Fibroblast of lung (primary cell): Measurements from ENCODE around the gene KIAA0040. TPM values are rescaled to one million over a fixed set of nuclear protein-coding genes. Genes with fewer than 3 reads are reported as not detected.

Source experiments
- DNase-seq, 2 donors: peaks; one replicate each; pipeline versions ENCODE4 v3.0.0 to v3.0.0-alpha.2; 2010; ENCODE audit warnings: low read depth in 2 of 2
- H2AFZ ChIP-seq: 2 replicates; pipeline ENCODE4 v1.5.1; 2012; ENCODE audit warnings: low read length, control low read depth, inconsistent platforms
- H3K27ac ChIP-seq: 2 replicates; pipeline ENCODE4 v1.5.1; 2011; ENCODE audit warnings: low read length, control low read depth; ENCODE audit not compliant: insufficient read depth
- H3K27me3 ChIP-seq: 2 replicates; pipeline ENCODE4 v1.5.1; 2011; ENCODE audit warnings: mild to moderate bottlenecking, low read length; ENCODE audit not compliant: control insufficient read depth, insufficient read depth
- H3K36me3 ChIP-seq: 2 replicates; pipeline ENCODE4 v1.5.1; 2011; ENCODE audit warnings: low read length; ENCODE audit not compliant: control insufficient read depth, insufficient read depth
- H3K4me1 ChIP-seq: 2 replicates; pipeline ENCODE4 v1.5.1; 2011; ENCODE audit warnings: low read length; ENCODE audit not compliant: control insufficient read depth, insufficient read depth; ENCODE audit errors: extremely low read depth
- H3K4me2 ChIP-seq: 2 replicates; pipeline ENCODE4 v1.5.1; 2011; ENCODE audit warnings: low read length, control low read depth; ENCODE audit not compliant: insufficient read depth; ENCODE audit errors: extremely low read depth
- H3K4me3 ChIP-seq, 4 experiments: fragments of 200-600 bp in 1 of 4; sonication (generic) in 1 of 4; replicated peaks in 1 of 4; 2 replicates each; pipeline ENCODE4 v1.5.1; 2011 to 2016; ENCODE audit warnings: low read length in 4 of 4, low read depth in 3 of 4, mild to moderate bottlenecking in 3 of 4, control low read depth in 2 of 4, inconsistent platforms in 1 of 4, mixed read lengths in 1 of 4; ENCODE audit not compliant: insufficient read depth in 1 of 4; ENCODE audit errors: control extremely low read depth in 1 of 4
- H3K79me2 ChIP-seq: 2 replicates; pipeline ENCODE4 v1.5.1; 2012; ENCODE audit warnings: mild to moderate bottlenecking, low read length, inconsistent platforms; ENCODE audit not compliant: control insufficient read depth, insufficient read depth
- H3K9ac ChIP-seq: 2 replicates; pipeline ENCODE4 v1.5.1; 2011; ENCODE audit warnings: mild to moderate bottlenecking, low read length, control low read depth; ENCODE audit not compliant: insufficient read depth
- H3K9me3 ChIP-seq: 2 replicates; pipeline ENCODE4 v1.5.1; 2012; ENCODE audit warnings: low read depth, low read length; ENCODE audit not compliant: control insufficient read depth, insufficient read depth
- H4K20me1 ChIP-seq: 2 replicates; pipeline ENCODE4 v1.5.1; 2011; ENCODE audit warnings: low read length; ENCODE audit not compliant: control insufficient read depth, insufficient read depth; ENCODE audit errors: extremely low read depth
- EZH2 ChIP-seq: IDR thresholded peaks from 2 replicates; pipeline ENCODE4 v1.5.1; 2012; ENCODE audit warnings: low read length, control low read depth, mild to moderate bottlenecking; ENCODE audit errors: missing control alignments
- polyA plus RNA-seq, 2 donors: library from polyadenylated mRNA; depleted of rRNA in 1 of 2; stranded (reverse) in 1 of 2; unstranded in 1 of 2; fragments of >200 nt; gene quantifications; 2 replicates each; pipeline ENCODE4 v1.2.1, GENCODE V29; 2011 to 2012; ENCODE audit warnings: missing spikeins in 1 of 2
- total RNA-seq: library from RNA; depleted of rRNA; stranded (reverse); fragments of >200 nt; gene quantifications from 2 replicates; pipeline ENCODE4 v1.2.1, GENCODE V29; 2014
- TF ChIP-seq, protein P1 (sequence below), 2 donors: IDR thresholded peaks in 1 of 2; conservative IDR thresholded peaks in 1 of 2; 1 replicate in 1 of 2; 2 replicates in 1 of 2; pipeline ENCODE4 v1.5.1; 2011 to 2012; ENCODE audit warnings: low read length in 2 of 2, control low read depth in 1 of 2, inconsistent platforms in 1 of 2, low read depth in 1 of 2, mild to moderate bottlenecking in 1 of 2

The KIAA0040 gene
- total and polyA plus RNA-seq, 2 donors (not counting 1 experiment from before 2014, with no cell fraction given): 0.17 to 24.7 TPM

GRCh38 chr1:175232335-175232734 lies 39.8 kb upstream of the KIAA0040 start:
- H3K27me3 ChIP-seq: no peaks in the 10 kb centered on the region
- H2AFZ ChIP-seq: no peak overlapping the region
- H3K79me2 ChIP-seq: no peaks in the 10 kb centered on the region
- H4K20me1 ChIP-seq: no peaks in the 10 kb centered on the region
- no peak overlapping the region for H3K9ac ChIP-seq
- no peak overlapping the region for H3K4me2 ChIP-seq
- DNase-seq: no peak
- H3K4me1 ChIP-seq: no peaks in the 10 kb centered on the region
- no peak overlapping the region for H3K4me3 ChIP-seq
- no peak overlapping the region for H3K27ac ChIP-seq
- no peak for TF ChIP-seq EZH2
- TF ChIP-seq, protein P1, sequence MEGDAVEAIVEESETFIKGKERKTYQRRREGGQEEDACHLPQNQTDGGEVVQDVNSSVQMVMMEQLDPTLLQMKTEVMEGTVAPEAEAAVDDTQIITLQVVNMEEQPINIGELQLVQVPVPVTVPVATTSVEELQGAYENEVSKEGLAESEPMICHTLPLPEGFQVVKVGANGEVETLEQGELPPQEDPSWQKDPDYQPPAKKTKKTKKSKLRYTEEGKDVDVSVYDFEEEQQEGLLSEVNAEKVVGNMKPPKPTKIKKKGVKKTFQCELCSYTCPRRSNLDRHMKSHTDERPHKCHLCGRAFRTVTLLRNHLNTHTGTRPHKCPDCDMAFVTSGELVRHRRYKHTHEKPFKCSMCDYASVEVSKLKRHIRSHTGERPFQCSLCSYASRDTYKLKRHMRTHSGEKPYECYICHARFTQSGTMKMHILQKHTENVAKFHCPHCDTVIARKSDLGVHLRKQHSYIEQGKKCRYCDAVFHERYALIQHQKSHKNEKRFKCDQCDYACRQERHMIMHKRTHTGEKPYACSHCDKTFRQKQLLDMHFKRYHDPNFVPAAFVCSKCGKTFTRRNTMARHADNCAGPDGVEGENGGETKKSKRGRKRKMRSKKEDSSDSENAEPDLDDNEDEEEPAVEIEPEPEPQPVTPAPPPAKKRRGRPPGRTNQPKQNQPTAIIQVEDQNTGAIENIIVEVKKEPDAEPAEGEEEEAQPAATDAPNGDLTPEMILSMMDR (conservative IDR thresholded peaks at IDR 0.05 in 1 of 2, IDR thresholded peaks at IDR 0.05 in 1 of 2; ENCODE audit: low read depth in 1 of 2, low read length in 2 of 2): no peak
- H3K9me3 ChIP-seq: no peaks in the 10 kb centered on the region
- no peaks in the 10 kb centered on the region for H3K36me3 ChIP-seq

DNA sequence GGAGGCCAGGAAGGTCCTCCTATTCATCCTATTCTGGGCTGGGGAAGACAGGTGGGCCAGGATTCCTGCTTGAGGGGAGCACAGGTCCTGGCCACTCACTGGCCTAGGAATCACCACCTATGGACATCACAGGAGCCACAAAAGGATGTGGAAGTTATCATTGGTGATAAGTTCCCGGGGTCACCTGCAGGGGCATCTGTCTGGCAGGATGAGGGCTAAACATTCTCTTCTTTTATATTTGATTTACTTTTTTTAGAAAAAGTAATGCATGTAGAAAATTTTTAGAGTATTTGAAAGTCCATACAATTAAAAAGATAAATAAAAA lies 33.2 kb upstream of the KIAA0040 start:
- Histone ChIP-seq H3K4me3 (no peak overlapping the region), H3K36me3 (no peaks in the 10 kb centered on the region), H3K4me2 (no peak overlapping the region), H3K4me1 (peaks cover 2% of the 10 kb centered on the region), H3K9me3 (no peaks in the 10 kb centered on the region), H3K79me2 (no peaks in the 10 kb centered on the region), H2AFZ (no peak overlapping the region), H4K20me1 (no peaks in the 10 kb centered on the region), H3K9ac (no peak overlapping the region), H3K27ac (no peak overlapping the region), H3K27me3 (no peaks in the 10 kb centered on the region)
- TF ChIP-seq, protein P1 (conservative IDR thresholded peaks at IDR 0.05 in 1 of 2, IDR thresholded peaks at IDR 0.05 in 1 of 2; ENCODE audit: low read depth in 1 of 2, low read length in 2 of 2): no peak
- no peak for TF ChIP-seq EZH2
- DNase-seq: no peak

DNA sequence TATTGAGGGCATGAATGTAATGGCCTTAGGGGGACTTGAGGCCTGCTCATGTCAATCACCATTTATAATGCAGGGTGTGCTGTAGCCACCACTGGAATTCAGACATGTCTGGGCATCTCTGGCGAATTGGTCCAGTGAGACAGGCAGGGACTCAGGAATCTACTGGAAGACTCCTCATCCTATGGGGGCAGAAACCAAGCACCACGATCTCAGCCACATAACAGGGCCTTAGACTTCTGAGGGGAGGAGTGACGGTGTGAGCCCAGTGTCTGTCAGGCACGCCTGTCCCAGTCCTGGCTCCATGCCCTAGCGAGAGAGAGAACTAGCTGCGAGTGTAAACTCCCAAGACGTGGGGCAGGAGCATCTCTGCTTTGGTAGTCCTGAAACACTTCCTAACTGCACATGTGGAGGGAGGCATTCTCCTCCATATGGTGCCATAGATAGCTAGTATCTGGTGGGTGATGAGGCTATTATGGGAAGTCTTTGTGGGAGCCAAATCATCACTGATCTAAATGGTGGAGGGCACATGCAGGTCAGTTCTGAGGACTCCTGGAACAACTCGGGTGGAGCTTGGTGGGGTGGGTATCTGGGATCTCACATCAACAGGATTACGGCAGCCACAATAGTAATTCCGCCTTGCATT lies 29.8 kb upstream of the KIAA0040 start:
- peak in 1 of 2 donors; percentile 3 for DNase-seq
- Histone ChIP-seq H3K4me2 (no peak overlapping the region), H3K27ac (no peak overlapping the region), H3K27me3 (no peaks in the 10 kb centered on the region), H3K79me2 (no peaks in the 10 kb centered on the region), H4K20me1 (no peaks in the 10 kb centered on the region), H3K4me1 (peaks cover 2% of the 10 kb centered on the region), H3K4me3 (no peak overlapping the region), H3K36me3 (no peaks in the 10 kb centered on the region), H3K9me3 (no peaks in the 10 kb centered on the region), H3K9ac (no peak overlapping the region), H2AFZ (no peak overlapping the region)
- no peak for TF ChIP-seq EZH2
- TF ChIP-seq, protein P1 (conservative IDR thresholded peaks at IDR 0.05 in 1 of 2, IDR thresholded peaks at IDR 0.05 in 1 of 2; ENCODE audit: low read depth in 1 of 2, low read length in 2 of 2): no peak
